HG03103 (cell line): ENCODE measurements around the gene SLC39A12.

Experiments used
- ATAC-seq: cut with Tn5 transposase; IDR thresholded peaks from one replicate; pipeline ENCODE4 v1.9.1; 2021; ENCODE audit warnings: low read depth; ENCODE audit not compliant: unreplicated experiment

Gene SLC39A12

GRCh38 chr10:17961551-17962422 is 10.1 kb downstream of the SLC39A12 start:
- no peak for ATAC-seq

- no peak for ATAC-seq
Measured at GRCh38 chr10:17963431-17963830, 11.7 kb downstream of the SLC39A12 start.

GRCh38 chr10:17965649-17966235 is 14.0 kb downstream of the SLC39A12 start:
- ATAC-seq = no peak

- ATAC-seq = no peak
Measured at GRCh38 chr10:17974505-17974904, 22.8 kb downstream of the SLC39A12 start.

- ATAC-seq = no peak
Measured at GRCh38 chr10:17980846-17981565, 29.3 kb downstream of the SLC39A12 start.

GRCh38 chr10:17981766-17982380 is 30.2 kb downstream of the SLC39A12 start:
- ATAC-seq = no peak

GRCh38 chr10:17984056-17984455 is 32.3 kb downstream of the SLC39A12 start:
- ATAC-seq = peak; percentile 59

GRCh38 chr10:17984563-17984962 is 32.8 kb downstream of the SLC39A12 start:
- ATAC-seq = no peak

- ATAC-seq = peak; percentile 80
Measured at GRCh38 chr10:17989908-17990767, 38.4 kb downstream of the SLC39A12 start.

GRCh38 chr10:17992266-17992665 is 40.5 kb downstream of the SLC39A12 start:
- ATAC-seq = no peak

- no peak for ATAC-seq
Measured at GRCh38 chr10:17993361-17993760, 41.6 kb downstream of the SLC39A12 start.

- ATAC-seq = no peak
Measured at GRCh38 chr10:18000601-18001000, 48.9 kb downstream of the SLC39A12 start.

- ATAC-seq = no peak
Measured at GRCh38 chr10:18005445-18005780, 53.7 kb downstream of the SLC39A12 start.

- ATAC-seq = no peak
Measured at GRCh38 chr10:18005781-18006456, 54.2 kb downstream of the SLC39A12 start.

GRCh38 chr10:18008986-18009385 is 57.3 kb downstream of the SLC39A12 start:
- no peak for ATAC-seq

GRCh38 chr10:18010050-18010449 is 58.3 kb downstream of the SLC39A12 start:
- no peak for ATAC-seq

GRCh38 chr10:18020523-18020922 is 68.8 kb downstream of the SLC39A12 start:
- no peak for ATAC-seq

- no peak for ATAC-seq
Measured at GRCh38 chr10:18021725-18022480, 70.2 kb downstream of the SLC39A12 start.
